Mesodermal cell (in vitro differentiated cells): ENCODE measurements around the gene ARPC1A.

ENCODE experiments used
- H3K27ac ChIP-seq: 2 replicates; pipeline ENCODE4 v1.7.0; 2013; ENCODE audit warnings: mild to moderate bottlenecking, low read depth, low read length, moderate library complexity; ENCODE audit not compliant: severe bottlenecking
- H3K36me3 ChIP-seq: 2 replicates; pipeline ENCODE4 v1.7.1; 2013; ENCODE audit warnings: mild to moderate bottlenecking, low read length, moderate library complexity; ENCODE audit not compliant: control insufficient read depth, insufficient read depth
- H3K4me1 ChIP-seq: one replicate; pipeline ENCODE4 v1.7.1; 2013; ENCODE audit warnings: mild to moderate bottlenecking, low read length; ENCODE audit not compliant: insufficient read depth, control insufficient read depth, poor library complexity, severe bottlenecking
- H3K4me3 ChIP-seq: 2 replicates; pipeline ENCODE4 v1.7.0; 2013; ENCODE audit warnings: low read length, control low read depth, mild to moderate bottlenecking; ENCODE audit not compliant: insufficient read depth, poor library complexity, severe bottlenecking; ENCODE audit errors: extremely low read depth
- H3K9me3 ChIP-seq: 2 replicates; pipeline ENCODE4 v1.7.1; 2013; ENCODE audit warnings: mild to moderate bottlenecking, low read length, moderate library complexity; ENCODE audit not compliant: control insufficient read depth
- WGBS, 2 experiments: methylation state at CpG; one replicate each; pipeline ENCODE4 v1.1.5; 2013; ENCODE audit warnings: missing lambda C conversion rate in 2 of 2; ENCODE audit not compliant: insufficient coverage in 2 of 2; 5-methylcytosine and 5-hydroxymethylcytosine counted together

The ARPC1A gene

DNA sequence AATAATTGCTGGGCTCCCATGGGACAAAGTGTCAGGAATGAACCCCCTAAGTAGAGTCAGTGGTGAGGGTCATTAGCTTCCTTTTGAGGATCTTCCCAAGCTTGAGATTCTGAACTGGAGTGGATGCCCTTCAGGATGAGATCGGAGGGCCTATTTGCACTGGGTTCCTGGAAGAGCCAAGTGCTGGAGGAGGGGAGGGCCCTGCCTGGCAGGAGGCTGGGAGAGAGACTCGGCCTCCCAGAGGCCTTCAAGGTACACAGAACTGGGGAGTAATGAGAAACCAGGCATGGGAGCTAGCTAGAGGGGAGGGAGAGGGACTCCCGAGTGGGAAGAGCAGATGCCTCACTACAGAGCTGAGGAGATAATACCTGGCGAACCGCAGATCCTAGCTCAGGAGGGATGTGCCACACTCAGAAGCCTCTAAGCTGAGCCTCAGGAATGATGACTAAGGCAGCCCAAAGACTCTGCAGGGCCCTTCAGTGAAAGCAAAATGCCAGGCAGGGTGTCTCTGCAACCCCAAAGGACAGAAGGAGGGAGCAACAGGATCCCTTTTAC lies 73.3 kb downstream of the ARPC1A start:
- Histone ChIP-seq H3K36me3 (peaks cover 93% of the 10 kb centered on the region), H3K4me3 (no peak overlapping the region), H3K9me3 (no peaks in the 10 kb centered on the region), H3K27ac (no peak overlapping the region), H3K4me1 (peaks cover 2% of the 10 kb centered on the region)
- 92% methylated on average over 4 to 5 of the region's 5 CpGs for WGBS, 2 experiments

DNA sequence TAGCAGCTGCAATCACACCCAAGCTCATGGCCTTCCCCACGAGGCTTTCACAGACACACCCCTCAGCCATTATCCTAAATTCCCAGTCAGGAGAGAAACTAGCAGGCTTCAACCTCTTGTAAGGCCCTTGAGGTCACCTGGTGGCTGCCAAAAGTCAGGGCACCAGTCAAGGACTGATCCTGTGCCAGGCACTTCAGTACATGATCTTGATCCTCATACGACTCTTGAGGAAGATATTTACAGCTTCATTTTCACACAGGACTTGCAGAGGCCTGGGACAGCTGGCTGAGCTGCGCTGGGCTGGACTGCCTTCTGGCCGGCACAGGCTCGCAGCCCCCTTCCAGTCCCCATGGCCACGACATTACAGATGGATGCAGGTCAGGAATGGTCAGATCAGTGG lies 73.9 kb downstream of the ARPC1A start:
- Histone ChIP-seq H3K9me3 (no peaks in the 10 kb centered on the region), H3K27ac (no peak overlapping the region), H3K4me1 (peaks cover 2% of the 10 kb centered on the region), H3K36me3 (peaks cover 93% of the 10 kb centered on the region), H3K4me3 (no peak overlapping the region)
- 79 to 100% methylated on average over 2 to 5 of the region's 6 CpGs for WGBS, 2 experiments

DNA sequence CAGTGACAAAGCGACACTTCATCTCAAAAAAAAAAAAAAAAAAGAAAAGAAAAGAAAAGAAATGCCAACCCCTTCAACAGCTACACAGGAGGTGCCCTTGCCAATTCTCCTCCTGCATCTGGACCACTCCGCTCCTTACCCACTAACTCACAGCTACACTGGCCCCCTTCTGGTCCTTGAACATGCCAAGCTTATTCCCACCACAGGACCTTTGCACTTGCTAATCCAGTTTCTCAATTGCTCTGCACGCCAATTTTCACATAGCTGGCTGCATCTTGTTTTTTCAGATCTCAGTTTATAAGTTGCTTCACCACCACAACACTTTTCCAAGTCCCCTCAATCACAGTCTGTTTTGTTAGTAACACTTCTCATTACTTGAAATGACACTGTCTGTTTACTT lies 77.2 kb downstream of the ARPC1A start:
- 93 to 100% methylated on average over 2 of the region's 3 CpGs for WGBS, 2 experiments
- Histone ChIP-seq H3K4me1 (peaks cover 10% of the 10 kb centered on the region), H3K27ac (no peak overlapping the region), H3K4me3 (no peak overlapping the region), H3K9me3 (no peaks in the 10 kb centered on the region), H3K36me3 (peaks cover 79% of the 10 kb centered on the region)

DNA sequence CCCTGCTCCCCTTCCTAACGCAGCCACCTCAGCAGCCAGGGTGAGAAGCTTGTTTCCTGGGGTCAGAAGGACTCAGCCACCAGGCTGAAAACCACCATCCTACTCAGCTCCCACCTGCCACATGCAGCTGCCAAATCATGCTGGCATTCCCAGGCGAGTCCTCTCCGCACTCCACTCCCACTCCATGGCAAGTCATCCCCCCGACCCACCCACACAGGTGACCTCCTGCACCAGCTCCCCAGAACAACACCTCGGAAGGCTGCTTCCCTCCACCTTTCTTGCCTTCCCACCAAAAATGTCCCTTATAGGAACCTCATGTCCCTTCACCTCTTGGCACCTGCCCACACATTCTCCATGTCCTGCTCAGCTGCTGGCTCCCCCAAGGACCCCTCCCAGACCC lies 78.1 kb downstream of the ARPC1A start:
- WGBS, 2 experiments, result 94 to 100% methylated on average over 4 to 5 of the region's 5 CpGs
- Histone ChIP-seq H3K36me3 (peaks cover 70% of the 10 kb centered on the region), H3K9me3 (no peaks in the 10 kb centered on the region)

DNA sequence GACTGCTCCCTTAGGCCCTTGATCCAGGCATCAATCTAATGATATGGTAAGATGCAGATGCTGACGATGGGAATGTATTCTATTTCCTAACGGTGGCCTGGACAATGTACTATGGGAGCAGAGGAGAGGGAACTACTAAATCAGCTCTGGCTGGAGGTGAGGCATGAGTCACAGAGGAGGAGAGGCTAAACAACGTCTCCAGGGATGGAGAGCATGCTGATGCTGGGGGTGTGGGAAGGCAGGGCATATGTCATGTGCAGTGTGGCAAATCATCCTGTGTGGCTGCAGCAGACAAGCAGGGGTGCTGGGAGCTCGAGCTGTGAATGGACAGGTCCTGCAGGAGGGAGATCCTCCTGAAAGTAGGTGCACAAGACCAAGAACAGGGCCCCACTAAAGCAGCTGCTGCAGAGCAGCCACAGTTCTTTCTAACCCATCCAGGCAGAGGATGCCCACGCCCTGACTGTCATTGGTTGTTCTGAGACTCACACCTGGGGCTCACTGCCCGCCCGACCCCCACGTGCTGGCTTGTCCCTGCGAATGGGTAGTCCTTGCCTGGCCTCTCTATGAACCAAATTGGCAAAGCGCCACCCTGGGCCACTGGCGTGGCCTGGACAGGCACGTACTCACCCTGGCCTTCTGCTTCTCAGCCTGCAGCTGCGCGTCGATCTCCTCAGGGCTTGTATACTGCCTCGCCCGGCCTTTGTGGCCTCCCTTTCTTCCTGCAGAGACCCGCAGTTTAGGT lies 78.7 kb downstream of the ARPC1A start:
- 95% methylated on average over 16 to 17 of the region's 18 CpGs for WGBS, 2 experiments
- no peak overlapping the region for H3K27ac ChIP-seq
- H3K4me1 ChIP-seq, result peaks cover 10% of the 10 kb centered on the region
- H3K36me3 ChIP-seq, result peaks cover 64% of the 10 kb centered on the region
- no peak overlapping the region for H3K4me3 ChIP-seq
- no peaks in the 10 kb centered on the region for H3K9me3 ChIP-seq

More for the DNA sequence above, 78.1 kb downstream of the ARPC1A start:
- Histone ChIP-seq H3K4me3 (no peak overlapping the region), H3K4me1 (peaks cover 10% of the 10 kb centered on the region), H3K27ac (no peak overlapping the region)

DNA sequence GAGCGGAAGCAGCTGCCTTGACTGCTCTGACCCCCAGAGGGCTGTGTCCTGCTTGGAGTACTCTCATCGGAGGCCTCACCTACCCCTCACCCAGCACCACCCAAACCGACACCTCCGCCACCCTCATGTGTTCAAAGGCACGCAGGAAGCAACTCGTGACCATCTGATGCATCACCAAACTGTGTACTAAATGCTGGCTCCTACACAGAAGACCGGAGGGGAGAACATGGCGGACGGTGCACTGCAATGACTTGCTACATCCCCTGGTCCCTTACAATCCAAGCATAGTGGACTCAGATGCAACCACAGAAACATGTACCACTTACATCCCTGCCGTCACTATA lies 79.3 kb downstream of the ARPC1A start:
- 88 to 91% methylated on average over 7 to 8 of the region's 10 CpGs for WGBS, 2 experiments
- no peak overlapping the region for H3K4me3 ChIP-seq

DNA sequence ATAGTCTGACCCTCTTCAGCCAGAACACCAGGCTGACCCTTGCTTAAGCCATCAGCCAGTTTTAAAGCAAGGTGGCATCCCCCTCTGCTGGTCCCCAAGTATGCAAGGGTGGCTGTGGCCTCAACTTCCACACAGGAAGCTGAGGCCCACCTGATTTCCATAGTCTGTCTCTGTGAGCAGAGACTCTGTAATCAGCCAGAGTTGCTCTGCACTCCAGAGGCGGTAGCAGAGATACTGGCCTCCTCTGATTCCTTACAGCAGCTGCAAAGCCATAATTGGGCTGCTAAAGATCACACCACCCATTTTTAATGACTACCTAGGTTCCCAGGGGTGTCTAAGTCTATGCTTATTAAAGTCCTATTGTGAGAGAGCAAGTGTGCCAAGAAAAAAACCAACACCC lies 80.9 kb downstream of the ARPC1A start:
- WGBS, 2 experiments, result 86 to 100% methylated on average over 1 of the region's 1 CpG
- peaks cover 58% of the 10 kb centered on the region for H3K36me3 ChIP-seq

More for the DNA sequence above, 79.3 kb downstream of the ARPC1A start:
- H3K9me3 ChIP-seq, result no peaks in the 10 kb centered on the region
- no peak overlapping the region for H3K27ac ChIP-seq
- peaks cover 58% of the 10 kb centered on the region for H3K36me3 ChIP-seq
- H3K4me1 ChIP-seq, result peaks cover 10% of the 10 kb centered on the region

DNA sequence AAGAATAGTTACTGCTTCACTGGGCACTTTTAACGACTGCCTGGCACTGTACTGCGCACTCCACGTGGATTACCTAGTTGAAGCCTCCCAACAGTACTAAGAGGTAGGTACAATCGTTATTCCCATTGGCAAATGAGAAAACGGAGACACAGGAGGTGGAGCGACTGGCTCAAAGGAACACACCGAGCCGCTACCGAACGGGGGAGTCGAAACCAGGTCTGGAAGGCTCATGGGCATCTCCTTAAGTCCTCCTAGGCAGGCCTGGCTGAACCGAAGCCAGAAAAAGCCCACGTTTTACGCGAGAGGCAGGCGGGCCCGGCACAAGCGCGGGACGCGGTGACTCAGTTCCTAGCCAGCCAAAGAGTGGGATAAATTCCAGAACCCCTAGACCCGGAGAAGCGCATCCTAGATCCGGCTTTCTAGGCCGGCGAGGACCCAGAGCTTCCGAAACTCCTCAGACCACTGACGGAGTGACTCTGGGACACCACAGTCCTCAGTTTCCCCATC lies 82.2 kb downstream of the ARPC1A start:
- Histone ChIP-seq H3K27ac (peak overlapping the region; percentile 100), H3K36me3 (peaks cover 60% of the 10 kb centered on the region), H3K4me3 (peak overlapping the region; percentile 91), H3K9me3 (no peaks in the 10 kb centered on the region), H3K4me1 (peaks cover 10% of the 10 kb centered on the region)
- WGBS, 2 experiments, result 0 to 1% methylated on average over 28 of the region's 28 CpGs

More for the DNA sequence above, 80.9 kb downstream of the ARPC1A start:
- Histone ChIP-seq H3K4me3 (peak overlapping the region; percentile 91), H3K4me1 (peaks cover 10% of the 10 kb centered on the region), H3K27ac (no peak overlapping the region), H3K9me3 (no peaks in the 10 kb centered on the region)

DNA sequence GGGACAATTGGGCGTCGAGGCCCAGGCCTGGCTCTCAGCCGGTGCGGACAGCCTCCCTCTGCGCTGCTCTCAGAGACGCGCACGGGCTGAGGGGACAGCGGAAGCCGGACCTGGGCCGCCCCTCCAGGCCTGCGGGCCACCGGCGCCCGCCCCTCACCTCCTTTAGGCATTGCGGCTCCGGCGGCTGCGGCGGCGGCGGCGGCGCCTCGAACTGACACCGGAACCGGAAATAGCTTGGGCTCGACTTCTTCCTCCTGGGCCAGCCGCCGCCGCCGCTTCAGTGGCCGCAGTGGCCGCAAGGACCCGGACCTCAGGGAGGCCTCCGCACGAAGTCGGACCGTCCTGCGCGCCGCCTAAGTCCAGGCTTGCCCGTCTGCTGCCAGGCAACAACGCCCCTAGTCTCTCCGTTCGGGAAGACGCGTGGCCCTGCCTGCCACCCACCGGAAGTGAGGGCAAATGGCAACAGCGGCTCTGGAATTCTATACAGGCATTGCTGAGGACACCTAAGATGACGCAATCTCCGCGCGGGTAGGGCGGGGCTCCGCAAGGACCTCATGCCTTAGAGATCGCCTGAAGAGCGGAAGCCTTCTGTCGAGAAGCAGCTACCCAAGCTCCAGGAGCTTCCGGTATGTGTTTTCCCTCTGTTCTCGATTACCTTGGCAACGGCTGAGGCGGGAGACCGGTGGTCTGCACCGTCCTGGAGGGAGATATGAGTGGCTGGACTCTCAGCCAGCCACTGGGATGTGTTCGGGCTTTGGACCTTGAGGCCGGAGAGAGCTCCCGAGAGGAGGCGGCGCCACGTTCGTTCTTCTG lies 82.9 kb downstream of the ARPC1A start, which contains the start of the genes BUD31 and PDAP1:
TSS of gene BUD31 (plus strand) at position 591 of the 813 bp plus-strand sequence. CDS start 2,124 bp downstream, outside the sequence.
TSS of gene PDAP1 (minus strand) at position 219 of the 813 bp plus-strand sequence. CDS start at position 170, 49 bp downstream.
- peak within 1 kb of the TSS; percentile 100 for H3K27ac ChIP-seq
- 0% methylated on average over 52 to 67 of the region's 72 CpGs for WGBS, 2 experiments
- no peaks in the 10 kb centered on the region for H3K9me3 ChIP-seq
- peaks cover 60% of the 10 kb centered on the region for H3K36me3 ChIP-seq
- H3K4me1 ChIP-seq, result peaks cover 10% of the 10 kb centered on the region
- H3K4me3 ChIP-seq, result peak within 1 kb of the TSS; percentile 91

DNA sequence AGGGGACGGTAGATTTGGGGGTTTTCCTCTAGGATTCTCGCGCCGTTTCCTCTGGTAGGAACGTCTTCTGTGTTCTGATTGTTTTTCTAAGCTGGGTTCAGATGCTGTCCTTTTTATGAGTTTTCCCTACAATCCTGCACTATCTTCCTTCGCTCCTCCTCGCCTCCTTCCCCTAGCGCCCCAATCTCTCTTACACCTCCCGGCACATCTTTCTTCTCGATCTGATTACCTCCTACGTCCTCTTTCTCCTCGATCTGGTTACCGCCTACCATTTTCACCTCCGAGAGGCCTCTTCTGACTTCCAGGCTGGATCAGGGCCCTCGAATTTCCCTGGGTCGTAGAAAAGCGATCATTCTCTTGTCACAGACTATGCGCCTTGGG lies 83.5 kb downstream of the ARPC1A start:
- Histone ChIP-seq H3K36me3 (peaks cover 60% of the 10 kb centered on the region), H3K4me3 (peak overlapping the region; percentile 91), H3K9me3 (no peaks in the 10 kb centered on the region), H3K27ac (peak overlapping the region; percentile 100), H3K4me1 (peaks cover 10% of the 10 kb centered on the region)
- 0 to 2% methylated on average over 17 of the region's 18 CpGs for WGBS, 2 experiments
